Left cardiac atrium (tissue), 4 donors: ENCODE data around the gene PAGE1. TPM values are rescaled to one million over a fixed set of nuclear protein-coding genes. Genes with fewer than 3 reads are reported as not detected.
"Not testable (repeated sequence)": the region's sequence is repeated elsewhere in the genome, so short reads cannot be mapped to it uniquely, and the experiment has no call there.

Experiments
- ATAC-seq, 2 donors: fragments of 200-7000 bp; cut with Tn5 transposase; one replicate each; pipeline ENCODE4 v1.9.1; 2020; ENCODE audit warnings: mild to moderate bottlenecking in 2 of 2, moderate library complexity in 2 of 2
- DNase-seq: peaks from one replicate; pipeline ENCODE4 v3.0.0-alpha.2; 2020
- intact Hi-C, 2 donors: fragments of 100-400 bp; cut with DNase I; formaldehyde crosslinking; loops; one replicate each; pipeline versions ENCODE4 v1.14.1 to v1.15.1; 2022 to 2023
- long read RNA-seq: library from polyadenylated mRNA; unstranded; transcript quantifications from one replicate; pipeline ENCODE4 v2.0.0, GENCODE V29; 2021
- total RNA-seq, 2 donors: library from RNA; stranded (reverse); fragmentation: NEBNext Ultra II Directional; extraction: Animal tissue kit (Norgen Biotek cat#: 25700); gene quantifications; one replicate each; pipeline ENCODE4 v1.2.1, GENCODE V29; 2021
- donor health status: DM: no; HTN: yes; CAD: no.
- donor health status: DM: no; HTN: yes; CAD: no; lungs with severe emphysema.
- donor health status: DM: yes; HTN: yes; CAD: no.
- donor health status: Dilated cardiomyopathy.

Gene PAGE1
- total RNA-seq = not detected
- long read RNA-seq = 0 reads

DNA sequence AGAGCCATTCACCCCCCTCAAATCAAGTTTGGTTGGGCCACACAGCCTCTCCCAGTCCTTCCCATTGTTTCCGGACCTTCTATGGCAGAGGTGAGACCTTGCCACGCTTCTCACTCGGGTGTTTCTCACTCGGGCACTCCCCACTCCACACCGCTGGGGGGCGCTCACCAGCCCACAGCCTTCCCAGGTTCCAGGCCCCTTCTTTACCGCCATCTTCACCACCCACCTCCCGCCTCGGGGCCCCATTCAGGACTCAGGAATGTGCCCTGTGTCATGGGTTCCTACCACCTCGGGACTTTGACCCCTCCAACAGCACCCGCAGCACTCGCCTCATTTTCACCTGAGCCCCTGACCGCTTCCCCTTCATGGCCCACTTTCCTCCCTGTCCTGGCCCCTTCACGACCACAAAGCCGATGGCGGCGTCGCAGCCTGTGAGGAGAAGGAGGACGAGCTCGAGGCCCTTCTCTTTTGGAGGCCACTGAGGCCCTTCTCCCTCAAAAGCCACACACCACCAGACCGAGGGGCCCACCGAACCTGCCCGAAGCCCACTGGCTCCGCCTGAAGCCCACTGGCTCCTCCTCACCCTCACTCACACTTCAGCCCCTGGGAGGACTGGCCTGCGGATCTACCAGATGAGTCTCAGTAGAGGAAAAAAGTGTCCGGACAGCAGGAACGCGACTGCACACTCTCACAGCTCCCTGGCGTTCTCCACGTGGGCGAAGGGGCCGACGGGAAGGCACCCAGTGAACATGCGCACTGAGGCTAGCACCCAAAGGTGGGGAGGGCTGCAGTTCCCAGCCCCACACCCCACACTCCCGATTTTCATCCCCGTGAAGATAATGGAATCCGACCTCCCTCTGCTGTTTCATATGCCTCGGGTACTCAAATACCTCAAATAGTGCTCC lies at the start of gene PAGE1:
TSS of gene PAGE1 (minus strand) at position 709 of the 905 bp plus-strand sequence. CDS start 1,214 bp downstream, outside the sequence.
- no peak for DNase-seq
- no peak for ATAC-seq
- intact Hi-C loops = no loop called here

GRCh38 chrX:49741501-49741900 lies 45.7 kb upstream of the PAGE1 start:
- DNase-seq, intact Hi-C loops, ATAC-seq: not testable (repeated sequence)

GRCh38 chrX:49727847-49728246 lies 32.1 kb upstream of the PAGE1 start:
- intact Hi-C loops = no loop called here
- ATAC-seq (no peak), DNase-seq (no peak)

GRCh38 chrX:49726966-49727365 lies 31.2 kb upstream of the PAGE1 start:
- ATAC-seq (no peak), DNase-seq (no peak)
- intact Hi-C loops = no loop called here

GRCh38 chrX:49725923-49726904 lies 30.4 kb upstream of the PAGE1 start:
- DNase-seq = no peak
- no peak for ATAC-seq
- intact Hi-C loops = no loop called here

DNA sequence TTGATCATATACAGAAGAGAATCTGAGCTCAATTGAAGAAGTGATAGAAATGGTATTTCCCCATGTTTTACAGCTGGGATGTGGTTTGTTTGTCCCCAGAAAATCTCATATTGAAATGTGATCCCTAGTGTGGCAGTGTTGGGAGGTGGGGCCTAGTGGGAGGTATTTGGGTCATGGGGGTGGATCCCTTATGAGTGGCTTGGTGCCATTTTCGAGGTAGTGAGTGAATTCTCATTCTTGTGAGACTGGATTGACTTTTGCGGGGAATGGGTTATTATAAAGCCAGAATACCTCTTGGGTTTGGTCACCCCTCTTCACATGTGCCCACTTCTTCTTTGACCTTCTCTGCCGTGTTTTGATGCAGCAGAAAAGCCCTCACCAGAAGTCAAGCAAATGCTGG lies 29.6 kb upstream of the PAGE1 start:
- intact Hi-C loops = no loop called here
- DNase-seq = no peak
- ATAC-seq = no peak

- ATAC-seq, DNase-seq, intact Hi-C loops: not testable (repeated sequence)
These were observed 24.3 kb upstream of the PAGE1 start for GRCh38 chrX:49720106-49720505.

GRCh38 chrX:49712577-49712976 lies 16.8 kb upstream of the PAGE1 start:
- DNase-seq (no peak), ATAC-seq (no peak)
- intact Hi-C loops = no loop called here

DNA sequence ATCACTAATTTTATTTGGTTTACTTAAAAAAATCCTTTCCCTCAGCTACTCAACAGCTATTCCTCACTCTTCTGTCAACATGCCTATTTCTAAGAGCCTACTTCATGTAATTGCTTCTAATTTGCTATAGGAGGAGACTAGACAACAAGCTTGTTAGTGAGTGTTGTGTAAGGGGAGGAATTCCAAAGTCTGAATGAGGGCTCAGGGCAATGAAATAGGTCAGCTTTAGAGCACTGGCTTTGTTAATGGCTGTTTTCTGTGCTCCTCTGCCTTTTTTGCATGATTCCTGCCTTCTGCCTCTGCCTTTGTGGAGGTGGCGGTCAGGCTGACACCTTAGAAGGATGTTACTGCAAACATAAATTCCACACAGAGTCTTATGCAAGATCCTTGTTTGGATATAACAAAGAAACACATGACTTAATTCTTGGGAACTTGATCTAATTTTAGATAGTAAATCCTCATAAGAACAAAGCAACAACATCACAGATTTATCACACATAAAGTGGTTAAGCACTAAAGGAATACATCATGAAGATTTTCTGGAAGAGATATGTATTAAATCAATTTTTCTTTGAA lies 15.0 kb upstream of the PAGE1 start:
- ATAC-seq (no peak), DNase-seq (no peak)
- intact Hi-C loops = no loop called here

DNA sequence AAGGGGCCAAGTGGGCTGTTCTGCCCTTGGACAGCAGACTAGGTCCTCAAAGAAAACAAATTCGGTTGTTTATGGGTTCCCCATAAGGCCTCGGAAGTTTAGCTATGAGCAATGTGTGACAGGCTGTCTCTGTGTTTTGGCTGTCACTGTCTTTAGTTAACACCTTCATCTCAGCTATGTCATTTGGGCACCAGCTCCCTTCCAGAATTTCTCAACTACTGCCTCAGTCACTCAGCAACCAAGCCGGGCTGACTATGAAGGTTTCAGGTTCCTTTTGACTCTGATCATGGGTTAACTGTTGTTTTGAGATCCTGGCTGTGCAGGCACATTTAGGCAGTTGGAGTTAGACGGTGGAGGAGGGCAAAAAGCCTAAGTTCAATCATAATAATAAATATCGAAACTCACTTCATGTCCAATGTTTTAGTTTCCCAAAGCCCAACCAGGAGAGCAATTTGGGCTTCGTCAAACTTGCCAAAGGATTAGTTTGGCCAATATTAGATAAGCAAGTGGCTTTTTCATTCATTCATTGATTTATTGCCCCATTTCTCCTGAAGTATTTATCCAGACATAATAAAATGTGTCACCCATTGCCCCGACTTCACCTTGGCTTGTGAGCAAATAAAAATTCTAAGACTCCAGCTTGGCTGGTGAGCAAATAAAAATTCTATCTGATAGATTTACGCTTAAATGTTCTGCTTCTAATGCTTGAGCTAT lies 9.1 kb upstream of the PAGE1 start:
- intact Hi-C loops = no loop called here
- no peak for ATAC-seq
- DNase-seq = no peak

DNA sequence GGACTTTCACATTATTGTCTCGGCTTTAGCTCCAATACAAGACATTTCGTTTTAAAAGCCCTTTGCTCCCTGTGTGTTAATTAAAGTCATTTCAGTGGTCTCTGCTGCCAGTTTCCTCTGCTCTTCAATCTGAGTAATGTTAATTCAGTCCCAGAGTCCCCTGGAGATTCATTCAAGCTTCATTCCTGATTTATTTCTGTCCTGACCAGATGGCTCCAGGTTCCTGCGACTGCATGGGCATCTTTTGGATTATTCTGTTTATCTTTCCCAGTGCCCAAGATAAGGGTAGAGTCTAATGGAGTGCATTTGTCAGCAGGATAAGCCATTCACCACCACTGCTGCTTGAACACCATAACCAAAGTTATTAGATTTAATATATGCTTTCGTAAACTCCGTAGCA lies 6.1 kb upstream of the PAGE1 start:
- no peak for ATAC-seq
- DNase-seq = no peak
- intact Hi-C loops = no loop called here

DNA sequence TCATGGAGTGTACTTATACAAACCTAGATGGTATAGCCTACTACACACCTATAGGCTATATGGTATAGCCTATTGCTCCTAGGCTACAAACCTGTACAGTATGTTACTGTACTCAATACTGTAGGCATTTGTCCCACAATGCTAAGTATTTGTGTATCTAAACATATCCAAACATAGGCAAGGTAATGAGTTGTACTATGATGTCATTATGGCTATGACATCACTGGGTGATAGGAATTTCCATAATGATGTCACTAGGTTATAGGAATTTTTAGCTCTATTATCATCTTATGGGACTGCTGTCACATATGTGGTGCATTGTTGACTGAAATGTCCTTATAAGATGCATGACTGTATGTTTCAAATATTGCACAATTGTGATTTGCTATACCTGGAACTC lies 5.5 kb upstream of the PAGE1 start:
- no peak for DNase-seq
- ATAC-seq = no peak
- intact Hi-C loops = no loop called here

- intact Hi-C loops = no loop called here
- no peak for ATAC-seq
These were observed 20.6 kb downstream of the PAGE1 start for GRCh38 chrX:49675075-49675719.

DNA sequence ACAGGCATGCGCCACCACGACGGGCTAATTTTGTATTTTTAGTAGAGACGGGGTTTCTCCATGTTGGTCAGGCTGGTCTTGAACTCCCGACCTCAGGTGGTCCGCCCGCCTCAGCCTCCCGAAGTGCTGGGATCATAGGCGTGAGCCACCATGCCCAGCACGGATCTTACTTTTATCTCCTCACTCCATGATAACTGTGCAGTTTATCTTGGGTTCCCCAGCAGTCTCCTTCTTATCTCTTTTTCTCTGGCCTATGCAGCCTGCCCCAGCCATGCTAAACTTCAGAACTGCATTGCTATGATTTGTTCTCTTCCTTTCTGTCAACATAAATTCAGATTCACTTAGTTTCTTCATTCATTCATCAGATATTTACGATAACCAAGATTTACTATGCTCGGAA lies 22.4 kb downstream of the PAGE1 start:
- intact Hi-C loops = no loop called here
- ATAC-seq = no peak
- DNase-seq = no peak

More at GRCh38 chrX:49675075-49675719, 20.6 kb downstream of the PAGE1 start:
- DNase-seq = no peak

DNA sequence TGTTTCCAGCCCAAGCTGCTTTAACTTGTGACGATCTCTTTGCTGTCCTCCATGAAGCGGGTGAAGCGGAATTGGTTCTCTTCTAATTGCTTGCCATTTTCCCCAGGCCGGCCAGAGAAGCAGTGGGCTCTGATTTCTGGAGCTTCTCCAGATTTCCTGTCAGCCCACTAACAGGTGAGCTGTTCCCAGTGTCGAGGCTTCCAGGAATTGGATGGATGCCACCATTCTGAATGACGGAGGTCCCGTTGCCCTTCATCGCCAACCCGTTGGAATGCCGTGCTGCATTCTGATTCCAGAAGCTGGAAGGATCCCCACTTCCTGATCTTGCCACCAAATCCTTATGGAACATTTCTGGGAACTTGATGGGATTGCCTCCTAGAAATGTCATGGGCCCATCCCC lies 31.0 kb downstream of the PAGE1 start:
- intact Hi-C loops = no loop called here
- DNase-seq (no peak), ATAC-seq (no peak)

DNA sequence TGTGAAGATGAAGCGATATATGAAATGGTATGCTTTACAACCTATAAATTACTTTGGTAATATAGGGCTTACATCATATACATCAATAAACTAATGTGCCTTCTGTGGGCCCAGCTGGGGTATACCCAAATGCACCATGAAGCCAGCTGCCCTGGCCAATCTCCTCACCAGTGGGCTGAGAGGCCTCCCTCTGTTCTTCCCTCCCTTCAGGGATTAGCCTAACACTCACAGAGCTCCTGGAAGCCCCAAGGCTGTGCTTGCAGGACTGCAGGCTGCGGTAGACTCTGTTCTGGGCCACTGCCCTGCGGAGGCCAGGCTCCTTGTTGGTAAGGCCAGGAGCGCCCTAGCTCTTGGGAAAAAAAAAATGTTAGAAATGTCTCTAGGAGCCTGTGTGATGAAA lies 33.9 kb downstream of the PAGE1 start:
- no peak for DNase-seq
- intact Hi-C loops = no loop called here
- no peak for ATAC-seq

GRCh38 chrX:49659771-49660170 lies 36.0 kb downstream of the PAGE1 start:
- intact Hi-C loops = no loop called here
- ATAC-seq (no peak), DNase-seq (no peak)

DNA sequence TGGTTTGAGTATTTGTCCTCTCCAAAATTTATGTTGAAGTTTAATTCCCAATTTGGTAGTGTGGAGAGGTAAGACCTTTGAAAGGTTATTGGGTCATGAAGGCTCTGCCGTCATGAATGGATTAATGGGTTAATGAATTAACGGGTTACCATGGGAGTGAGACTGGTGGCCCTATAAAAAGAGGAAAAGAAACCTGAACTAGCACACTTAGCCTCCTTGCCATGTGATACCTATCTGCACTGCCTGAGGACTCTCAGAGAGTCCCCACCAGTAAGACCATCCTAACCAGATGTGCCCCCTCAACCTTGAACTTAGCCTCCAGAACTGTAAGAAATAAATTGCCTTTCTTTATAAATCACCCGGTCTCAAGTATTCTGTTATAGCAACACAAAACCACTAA lies 39.3 kb downstream of the PAGE1 start:
- DNase-seq (no peak), ATAC-seq (no peak)
- intact Hi-C loops = no loop called here
